HCT116 (cell line): ENCODE data around the gene RUNDC3A. TPM values are rescaled to one million over a fixed set of nuclear protein-coding genes. Genes with fewer than 3 reads are reported as not detected.
A peak's percentile ranks its signal among the peaks of the same experiment; 100 is the strongest.

Experiments used
- ATAC-seq: fragments of 200-7000 bp; cut with Tn5 transposase; 2 replicates; pipeline ENCODE4 v1.9.1; 2020; ENCODE audit warnings: mild to moderate bottlenecking, moderate library complexity
- BruUV-seq: library from RNA; stranded (reverse); fragments of 400-500 nt; replicated peaks from 2 replicates; lab custom pipeline; 2021; lab: Mats Ljungman, UMichigan
- CTCF ChIA-PET: fragments of 300-600 bp; sonication (Branson Sonifier 250); formaldehyde crosslinking; loops from one replicate; lab custom pipeline; 2021; ENCODE audit warnings: antibody characterized with exemption; lab: Charles Lee
- POLR2A ChIA-PET: fragments of 300-600, 350-600 bp; sonication (Branson Sonifier 250); formaldehyde crosslinking; loops from one replicate; lab custom pipeline; 2021; ENCODE audit warnings: antibody characterized with exemption; lab: Charles Lee
- RAD21 ChIA-PET, 2 experiments: fragments of 300-600 bp; sonication (Branson Sonifier 250); formaldehyde crosslinking; loops; one replicate each; lab custom pipeline; 2023; ENCODE audit warnings: low total read pairs in 2 of 2; ENCODE audit not compliant: uncharacterized antibody in 2 of 2, unreplicated experiment in 2 of 2, low non-redundant PET in 1 of 2; lab: Charles Lee
- DNase-seq: peaks from one replicate; pipeline ENCODE4 v3.0.0-alpha.2; 2010; ENCODE audit warnings: low read depth, low spot score
- H2AFZ ChIP-seq: fragments of 200-600 bp; shearing (Covaris generic), sonication (generic); 2 replicates; pipeline ENCODE4 v1.6.1; 2017; ENCODE audit warnings: low read depth, mixed run types, mixed read lengths, antibody characterized with exemption, low read length; ENCODE audit not compliant: poor library complexity, severe bottlenecking
- H3K27ac ChIP-seq: 2 replicates; pipeline ENCODE4 v1.5.1; 2012; ENCODE audit warnings: low read depth, low read length
- H3K27me3 ChIP-seq: fragments of 200-600 bp; sonication (generic); 2 replicates; pipeline ENCODE4 v1.6.1; 2016; ENCODE audit warnings: mixed run types, low read length, mixed read lengths; ENCODE audit not compliant: insufficient read depth
- H3K36me3 ChIP-seq, 2 experiments: fragments of 200-500 bp in 1 of 2; fragments of 200-600 bp in 1 of 2; sonication (Bioruptor generic) in 1 of 2; sonication (generic) in 1 of 2; 2 replicates each; pipeline versions ENCODE4 v1.5.1 to v1.6.1; 2014 to 2016; ENCODE audit warnings: low read length in 2 of 2, inconsistent platforms in 1 of 2, mixed read lengths in 1 of 2, mixed run types in 1 of 2; ENCODE audit not compliant: insufficient read depth in 2 of 2, control insufficient read depth in 1 of 2
- H3K4me1 ChIP-seq, 2 experiments: fragments of 200-600 bp in 1 of 2; sonication (generic) in 1 of 2; 2 replicates each; pipeline versions ENCODE4 v1.5.1 to v1.6.1; 2012 to 2017; ENCODE audit warnings: low read length in 2 of 2, inconsistent platforms in 1 of 2, mild to moderate bottlenecking in 1 of 2, mixed read lengths in 1 of 2, mixed run types in 1 of 2, moderate library complexity in 1 of 2; ENCODE audit not compliant: insufficient read depth in 2 of 2, control insufficient read depth in 1 of 2
- H3K4me2 ChIP-seq: fragments of 200-600 bp; sonication (generic); 2 replicates; pipeline ENCODE4 v1.6.1; 2017; ENCODE audit warnings: mixed run types, low read length, mixed read lengths
- H3K4me3 ChIP-seq, 2 experiments: fragments of 200-600 bp in 1 of 2; sonication (generic) in 1 of 2; replicated peaks in 1 of 2; 2 replicates each; pipeline ENCODE4 v1.5.1; 2011 to 2016; ENCODE audit warnings: low read length in 2 of 2, control low read depth in 1 of 2, low read depth in 1 of 2, mild to moderate bottlenecking in 1 of 2, mixed read lengths in 1 of 2, mixed run types in 1 of 2
- H3K79me2 ChIP-seq: fragments of 200-600 bp; sonication (generic); 2 replicates; pipeline ENCODE4 v1.6.1; 2017; ENCODE audit warnings: mild to moderate bottlenecking, mixed run types, low read length, moderate library complexity, mixed read lengths; ENCODE audit not compliant: insufficient read depth
- H3K9ac ChIP-seq: fragments of 200-600 bp; sonication (generic); 2 replicates; pipeline ENCODE4 v1.6.1; 2016; ENCODE audit warnings: low read length, mixed read lengths
- H3K9me2 ChIP-seq: fragments of 200-600 bp; sonication (generic), shearing (Covaris generic); 2 replicates; pipeline ENCODE4 v1.6.1; 2017; ENCODE audit warnings: mixed run types, mild to moderate bottlenecking, moderate library complexity; ENCODE audit not compliant: insufficient read depth
- H3K9me3 ChIP-seq, 2 experiments: fragments of 200-500 bp in 1 of 2; fragments of 200-600 bp in 1 of 2; sonication (Bioruptor generic) in 1 of 2; sonication (generic) in 1 of 2; 2 replicates each; pipeline ENCODE4 v1.6.1; 2014 to 2017; ENCODE audit warnings: low read length in 2 of 2, mixed read lengths in 2 of 2, inconsistent platforms in 1 of 2, low read depth in 1 of 2, mild to moderate bottlenecking in 1 of 2, mixed run types in 1 of 2, moderate library complexity in 1 of 2; ENCODE audit not compliant: control insufficient read depth in 1 of 2, insufficient read depth in 1 of 2
- H4K20me1 ChIP-seq: fragments of 200-600 bp; sonication (generic), shearing (Covaris generic); 2 replicates; pipeline ENCODE4 v1.6.1; 2017; ENCODE audit warnings: mixed run types, mild to moderate bottlenecking, moderate library complexity; ENCODE audit not compliant: insufficient read depth
- POLR2AphosphoS5 ChIP-seq: IDR thresholded peaks from 2 replicates; pipeline ENCODE4 v1.6.1; 2011; ENCODE audit warnings: mild to moderate bottlenecking, low read depth, low read length, moderate library complexity
- SP1 ChIP-seq: IDR thresholded peaks from 2 replicates; pipeline ENCODE4 v1.6.1; 2012; ENCODE audit warnings: low read depth
- TCF7L2 ChIP-seq: IDR thresholded peaks from 2 replicates; pipeline ENCODE4 v1.7.0; 2011; ENCODE audit warnings: borderline replicate concordance, inconsistent platforms; ENCODE audit not compliant: insufficient read depth, insufficient read length; ENCODE audit errors: extremely low read depth
- intact Hi-C: fragments of 100-400 bp; cut with micrococcal nuclease; formaldehyde crosslinking; loops from 2 replicates; pipeline ENCODE4 v1.10.0; 2022
- total RNA-seq: library from RNA; stranded (reverse); gene quantifications from one replicate; pipeline ENCODE4 v1.2.1, GENCODE V29; 2021; ENCODE audit not compliant: unreplicated experiment
- TF ChIP-seq, protein P1 (sequence below): IDR thresholded peaks from 2 replicates; pipeline ENCODE4 v1.6.1; 2011; ENCODE audit warnings: mild to moderate bottlenecking, low read length, moderate library complexity; ENCODE audit not compliant: insufficient replicate concordance; ENCODE audit errors: extremely low read depth
- TF ChIP-seq, protein P2 (sequence below): IDR thresholded peaks from 2 replicates; pipeline ENCODE4 v1.6.1; 2012

Gene RUNDC3A
- total RNA-seq, 1 experiment from 2014 or later, result 0.61 TPM

DNA sequence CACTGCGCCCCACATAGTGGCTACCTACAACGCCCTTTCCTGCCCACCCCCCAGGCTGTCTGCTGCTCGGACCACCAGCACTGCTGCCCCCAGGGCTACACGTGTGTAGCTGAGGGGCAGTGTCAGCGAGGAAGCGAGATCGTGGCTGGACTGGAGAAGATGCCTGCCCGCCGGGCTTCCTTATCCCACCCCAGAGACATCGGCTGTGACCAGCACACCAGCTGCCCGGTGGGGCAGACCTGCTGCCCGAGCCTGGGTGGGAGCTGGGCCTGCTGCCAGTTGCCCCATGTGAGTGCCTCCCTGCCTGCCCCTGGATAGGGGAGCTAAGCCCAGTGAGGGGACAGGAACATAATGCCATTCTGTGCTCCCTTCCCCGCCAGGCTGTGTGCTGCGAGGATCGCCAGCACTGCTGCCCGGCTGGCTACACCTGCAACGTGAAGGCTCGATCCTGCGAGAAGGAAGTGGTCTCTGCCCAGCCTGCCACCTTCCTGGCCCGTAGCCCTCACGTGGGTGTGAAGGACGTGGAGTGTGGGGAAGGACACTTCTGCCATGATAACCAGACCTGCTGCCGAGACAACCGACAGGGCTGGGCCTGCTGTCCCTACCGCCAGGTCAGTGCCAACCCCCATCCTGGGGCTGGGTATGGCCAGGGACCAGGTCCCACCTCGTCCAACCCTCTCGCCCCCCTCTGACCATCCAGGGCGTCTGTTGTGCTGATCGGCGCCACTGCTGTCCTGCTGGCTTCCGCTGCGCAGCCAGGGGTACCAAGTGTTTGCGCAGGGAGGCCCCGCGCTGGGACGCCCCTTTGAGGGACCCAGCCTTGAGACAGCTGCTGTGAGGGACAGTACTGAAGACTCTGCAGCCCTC, 43.8 kb downstream of the RUNDC3A start:
- Histone ChIP-seq H3K79me2 (no peaks in the 10 kb centered on the region), H3K27ac (no peak overlapping the region), H3K9ac (no peak overlapping the region), H3K4me2 (no peak overlapping the region), H3K9me2 (no peaks in the 10 kb centered on the region), H3K27me3 (no peaks in the 10 kb centered on the region), H4K20me1 (no peaks in the 10 kb centered on the region), H2AFZ (no peak overlapping the region), H3K4me1 (no peaks in the 10 kb centered on the region), H3K9me3 (no peaks in the 10 kb centered on the region), H3K36me3 (peaks cover 0 to 4% of the 10 kb centered on the region in 2 experiments; a peak in 1 of 4 replicates), H3K4me3 (no peak overlapping the region)
- ChIA-PET CTCF (interaction anchor here (1.1 to 1.9 kb wide), 2 partner anchors 8 to 21 kb away, joined by 3 to 9 read pairs; no protein-coding TSS in a partner anchor), RAD21 (no interaction called here), POLR2A (no interaction called here)
- BruUV-seq, result TSS peak; percentile 57
- TF ChIP-seq, protein P1, sequence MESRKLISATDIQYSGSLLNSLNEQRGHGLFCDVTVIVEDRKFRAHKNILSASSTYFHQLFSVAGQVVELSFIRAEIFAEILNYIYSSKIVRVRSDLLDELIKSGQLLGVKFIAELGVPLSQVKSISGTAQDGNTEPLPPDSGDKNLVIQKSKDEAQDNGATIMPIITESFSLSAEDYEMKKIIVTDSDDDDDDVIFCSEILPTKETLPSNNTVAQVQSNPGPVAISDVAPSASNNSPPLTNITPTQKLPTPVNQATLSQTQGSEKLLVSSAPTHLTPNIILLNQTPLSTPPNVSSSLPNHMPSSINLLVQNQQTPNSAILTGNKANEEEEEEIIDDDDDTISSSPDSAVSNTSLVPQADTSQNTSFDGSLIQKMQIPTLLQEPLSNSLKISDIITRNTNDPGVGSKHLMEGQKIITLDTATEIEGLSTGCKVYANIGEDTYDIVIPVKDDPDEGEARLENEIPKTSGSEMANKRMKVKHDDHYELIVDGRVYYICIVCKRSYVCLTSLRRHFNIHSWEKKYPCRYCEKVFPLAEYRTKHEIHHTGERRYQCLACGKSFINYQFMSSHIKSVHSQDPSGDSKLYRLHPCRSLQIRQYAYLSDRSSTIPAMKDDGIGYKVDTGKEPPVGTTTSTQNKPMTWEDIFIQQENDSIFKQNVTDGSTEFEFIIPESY, result no peak
- TF ChIP-seq SP1 (no peak), POLR2AphosphoS5 (no peak), TCF7L2 (no peak)
- TF ChIP-seq, protein P2, sequence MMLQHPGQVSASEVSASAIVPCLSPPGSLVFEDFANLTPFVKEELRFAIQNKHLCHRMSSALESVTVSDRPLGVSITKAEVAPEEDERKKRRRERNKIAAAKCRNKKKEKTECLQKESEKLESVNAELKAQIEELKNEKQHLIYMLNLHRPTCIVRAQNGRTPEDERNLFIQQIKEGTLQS, result no peak
- intact Hi-C loops, result no loop called here
- no peak for ATAC-seq
- no peak for DNase-seq
